HG03097 (cell line): ENCODE results near the gene PWP1.
"Not testable (repeated sequence)": the region's sequence is repeated elsewhere in the genome, so short reads cannot be mapped to it uniquely, and the experiment has no call there.

Experiments used
- ATAC-seq: cut with Tn5 transposase; IDR thresholded peaks from one replicate; pipeline ENCODE4 v1.9.1; 2021; ENCODE audit not compliant: unreplicated experiment, low FRiP score

Gene PWP1

DNA sequence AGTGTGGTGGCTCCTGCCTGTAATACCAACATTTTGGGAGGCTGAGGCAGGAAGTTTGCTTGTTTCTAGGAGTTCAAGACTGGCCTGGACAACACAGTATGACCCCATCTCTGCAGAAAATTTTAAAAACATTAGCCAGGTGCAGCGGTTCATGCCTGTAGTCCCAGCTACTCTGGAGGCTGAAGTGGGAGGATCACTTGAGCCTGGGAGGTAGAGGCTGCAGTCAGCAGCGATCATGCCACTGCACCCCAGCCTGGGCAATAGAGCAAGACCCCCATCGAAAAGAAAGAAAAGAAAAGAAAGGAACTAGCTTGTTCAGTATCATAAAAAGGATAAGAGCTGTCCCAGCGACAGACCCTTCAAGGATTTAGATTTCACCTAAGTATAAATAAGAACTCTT is 18.1 kb upstream of the PWP1 start:
- ATAC-seq: no peak

DNA sequence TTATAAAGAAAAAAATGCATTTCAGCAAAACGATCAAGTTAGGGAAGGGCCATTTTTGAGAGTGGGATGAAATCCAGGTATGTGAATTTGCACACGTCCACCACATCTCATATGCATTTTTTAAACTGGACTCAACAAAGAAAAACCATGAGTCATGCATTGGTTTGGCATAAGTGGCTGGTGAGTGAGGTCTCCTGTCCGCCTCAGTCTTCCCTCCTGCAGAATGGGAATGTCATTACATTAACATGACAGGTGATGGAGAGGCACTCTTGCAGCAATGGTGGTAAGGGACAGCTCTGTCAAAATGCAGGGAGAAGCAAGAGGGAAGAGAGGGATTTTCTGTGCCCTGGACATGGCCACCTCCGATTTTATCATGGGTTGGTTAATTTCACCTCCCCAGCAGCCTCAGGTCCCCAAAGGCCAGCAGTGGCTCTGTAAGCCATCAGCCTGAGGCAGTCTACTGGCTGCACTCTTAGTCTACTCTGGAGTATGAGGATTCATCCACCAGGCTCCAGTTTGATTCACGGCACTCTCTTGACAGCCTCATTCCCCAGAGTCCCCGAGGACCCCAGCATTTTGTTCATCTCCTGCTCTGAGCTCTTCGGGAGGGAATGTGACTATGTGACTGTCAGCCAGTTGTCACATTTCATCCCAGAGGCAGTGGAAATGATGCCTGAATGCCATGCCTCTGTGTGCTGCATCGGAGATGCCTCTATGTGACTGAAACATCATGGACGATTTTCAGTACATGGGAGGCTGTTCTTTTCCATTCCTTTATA is 17.1 kb upstream of the PWP1 start:
- no peak for ATAC-seq

DNA sequence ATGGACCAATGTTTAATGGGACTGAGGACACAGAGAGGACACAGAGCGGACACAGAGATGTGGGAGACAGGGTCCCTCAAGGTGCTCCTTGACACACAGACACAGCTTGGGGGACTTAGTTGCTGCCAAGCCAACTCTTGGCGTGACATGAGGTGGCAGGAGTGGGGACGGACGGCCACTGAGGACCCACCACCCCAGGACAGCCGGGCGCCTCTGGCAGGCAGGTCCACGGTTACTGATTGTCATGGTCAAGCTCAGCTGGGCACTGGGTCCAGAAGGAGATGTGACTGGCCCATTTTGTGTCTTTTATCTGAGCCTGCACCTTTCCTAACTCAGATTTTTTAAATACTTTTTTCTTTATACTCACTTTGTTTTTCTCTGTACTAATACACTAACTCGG is 15.7 kb upstream of the PWP1 start:
- no peak for ATAC-seq

DNA sequence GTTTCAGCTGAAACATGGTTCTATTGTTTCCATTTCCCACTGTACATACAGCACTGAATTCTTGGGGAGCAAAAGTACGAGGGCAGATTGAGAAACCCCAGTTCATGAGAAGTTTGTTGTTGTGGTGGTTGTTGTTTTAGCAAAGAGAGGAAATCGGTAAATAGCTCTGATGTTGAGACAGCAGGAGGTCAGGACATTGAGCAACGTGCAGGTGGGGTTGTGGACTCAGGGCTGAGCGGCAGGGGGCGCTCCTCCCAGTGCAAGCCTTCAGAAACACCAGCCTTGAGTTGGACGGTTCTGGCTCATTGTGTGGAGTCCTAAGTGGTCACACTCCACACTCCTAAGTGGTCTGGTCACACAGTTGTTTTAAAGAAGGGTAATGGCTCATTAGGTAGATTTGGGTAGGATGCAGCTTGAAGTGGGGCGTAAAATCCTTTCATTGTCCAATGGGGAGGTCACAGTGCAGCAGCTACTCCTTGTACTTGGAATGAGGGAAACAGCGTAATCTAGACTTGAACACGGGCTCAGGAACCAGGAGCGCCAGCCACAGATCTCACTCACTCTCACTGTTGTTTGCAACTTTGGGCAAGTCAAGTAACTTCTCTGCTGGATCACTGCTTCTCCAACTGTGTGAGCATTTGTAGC is 14.5 kb upstream of the PWP1 start:
- no peak for ATAC-seq

DNA sequence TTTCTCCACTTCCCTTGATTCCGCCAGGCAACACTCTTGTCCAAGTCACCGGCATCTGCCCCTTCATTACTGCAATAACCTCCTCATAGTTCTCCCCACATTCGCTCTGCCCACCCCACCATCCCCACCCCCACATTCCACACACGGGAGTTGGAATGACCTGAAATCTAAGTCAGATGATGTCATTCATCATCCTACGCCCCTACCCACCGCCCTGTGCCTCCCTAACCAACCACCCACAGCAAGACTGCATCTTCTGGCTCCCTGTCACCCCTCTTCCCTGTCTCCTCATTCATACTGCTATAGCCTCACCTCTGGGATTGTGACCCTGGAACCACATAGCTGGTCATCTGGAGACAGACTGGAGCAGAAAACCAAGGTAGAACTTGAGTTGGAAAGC is 7.9 kb upstream of the PWP1 start:
- ATAC-seq: no peak

DNA sequence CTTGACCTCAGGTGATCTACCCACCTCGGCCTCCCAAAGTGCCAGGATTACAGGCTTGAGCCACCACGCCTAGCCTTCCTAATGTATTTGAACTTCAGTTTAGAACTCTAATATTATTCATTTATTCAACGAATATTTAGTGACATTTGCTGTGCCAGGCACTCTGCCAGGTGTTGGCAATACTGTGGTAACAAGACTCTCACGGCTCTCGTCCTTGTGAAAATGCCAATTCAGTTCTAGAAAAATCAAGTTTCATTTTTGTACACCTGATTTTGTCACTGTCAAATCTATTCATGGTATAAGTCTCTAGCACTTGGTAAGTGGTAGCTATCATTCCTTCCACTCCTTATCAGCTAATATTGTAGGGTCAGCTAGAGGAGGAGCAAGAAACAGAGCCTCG is 6.3 kb upstream of the PWP1 start:
- no peak for ATAC-seq

DNA sequence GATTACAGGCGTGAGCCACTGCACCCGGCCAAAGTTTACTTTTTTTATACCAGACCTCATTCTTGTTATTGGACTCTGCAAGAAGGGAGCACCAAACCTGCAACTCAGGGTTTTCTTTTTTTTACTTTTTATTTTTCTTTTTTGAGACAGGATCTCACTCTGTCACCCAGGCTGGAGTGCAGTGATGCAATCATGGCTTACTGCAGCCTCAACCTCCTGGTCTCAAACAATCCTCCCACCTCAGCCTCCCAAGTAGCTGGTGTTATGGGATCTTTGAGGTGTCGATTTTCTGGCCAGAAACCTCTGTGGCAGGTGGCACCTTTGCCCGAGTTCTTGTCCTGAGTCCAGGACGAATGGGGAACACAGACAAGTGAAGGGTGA is 4.2 kb upstream of the PWP1 start:
- no peak for ATAC-seq

DNA sequence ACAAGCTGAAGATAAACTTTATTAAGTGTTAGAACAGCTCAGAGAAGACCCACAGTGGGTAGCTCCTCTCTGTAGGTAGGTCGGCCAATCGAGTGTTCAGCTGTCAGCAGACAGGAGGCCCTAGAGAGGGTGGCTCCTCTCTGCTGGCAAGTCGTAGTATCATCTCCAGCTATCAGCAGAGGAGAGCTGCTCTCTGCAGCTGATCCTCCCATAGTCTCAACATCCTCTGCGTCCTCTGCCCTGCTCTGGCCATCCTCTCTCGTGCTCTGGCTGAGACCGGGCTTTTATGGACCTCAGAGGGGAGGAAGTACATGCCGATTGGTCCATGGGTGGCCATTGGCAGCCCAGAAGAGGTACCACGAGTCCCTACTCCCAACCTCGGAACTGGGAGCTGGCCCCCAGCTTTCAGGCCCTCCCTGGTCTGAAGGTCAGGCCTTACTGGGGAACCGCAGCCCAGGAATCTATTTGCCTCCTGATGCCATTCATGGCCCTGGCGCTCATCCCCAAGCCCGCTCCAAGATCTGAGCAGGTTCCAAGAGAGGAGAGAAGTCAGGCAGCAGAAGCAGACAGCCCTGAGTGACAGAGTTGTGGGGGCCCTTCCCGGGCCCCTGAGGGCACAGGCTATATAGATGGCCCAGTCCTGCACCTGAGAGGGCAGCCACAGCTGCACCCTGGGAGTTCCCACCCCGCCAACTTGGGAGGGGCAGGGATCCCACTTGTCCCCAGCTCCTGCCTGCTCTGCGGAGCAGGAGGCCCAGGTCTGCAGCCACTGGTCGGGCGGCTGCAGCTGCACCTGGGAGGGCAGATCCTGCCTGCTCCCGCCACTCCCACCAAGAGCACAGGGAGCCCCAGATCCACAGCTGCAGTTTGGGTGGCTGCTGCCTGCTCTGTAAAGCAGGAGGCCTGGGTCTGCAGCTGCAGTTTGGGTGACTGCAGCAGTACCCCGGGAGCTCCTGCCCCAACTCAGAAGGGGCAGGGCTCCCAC is 3.5 kb upstream of the PWP1 start:
- no peak for ATAC-seq

DNA sequence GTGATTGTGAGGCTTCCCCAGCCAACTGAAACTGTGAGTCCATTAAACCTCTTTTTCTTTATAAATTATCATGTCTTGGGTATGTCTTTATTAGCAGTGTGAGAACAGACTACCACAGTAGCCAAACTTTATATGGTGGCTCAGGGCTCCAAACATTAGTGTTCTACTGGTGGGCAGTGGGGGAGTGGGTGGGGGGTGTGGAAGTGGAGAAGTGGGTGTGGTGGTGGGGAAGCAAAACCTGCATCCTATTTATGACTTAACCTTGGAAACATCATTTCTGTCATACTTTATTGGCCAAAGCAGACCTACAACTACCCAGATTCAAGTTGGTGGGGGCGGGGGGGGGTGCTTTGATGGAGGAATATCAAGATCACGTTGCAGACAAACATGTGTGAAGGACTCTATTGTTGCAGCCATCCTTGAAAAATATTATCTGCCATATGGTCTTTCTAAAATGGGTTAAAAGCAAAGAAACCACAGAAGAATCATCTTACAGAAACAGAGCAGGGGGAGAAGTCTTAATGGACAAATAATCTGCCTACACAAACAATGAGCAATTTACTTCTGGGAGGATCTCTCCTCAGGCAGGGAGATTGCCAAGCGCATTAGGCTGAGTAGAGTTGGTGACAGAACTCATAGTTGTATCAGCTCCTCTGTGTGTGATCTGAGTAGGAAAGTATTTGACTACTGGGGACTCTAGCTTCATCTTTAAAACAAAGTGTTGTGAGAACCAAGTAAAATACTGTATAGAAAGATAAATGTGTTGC is 1.4 kb upstream of the PWP1 start:
- ATAC-seq: no peak

DNA sequence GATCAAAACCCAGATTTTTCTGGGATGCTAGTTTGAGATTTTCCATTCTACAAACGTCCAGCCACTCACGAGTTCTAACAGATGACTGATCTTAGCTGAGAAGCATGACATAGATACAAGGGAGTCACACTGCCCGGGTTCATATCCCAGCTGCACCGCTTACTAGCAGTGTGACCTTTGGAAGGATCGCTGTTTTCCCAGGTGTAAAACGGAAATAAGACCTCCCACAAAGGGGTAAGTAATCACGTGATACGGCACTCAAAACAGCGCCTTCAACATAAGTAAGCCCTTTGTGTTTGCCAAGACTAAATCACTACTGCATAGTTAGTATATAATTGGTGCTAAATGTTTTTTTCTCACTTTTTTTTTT is 624 bp upstream of the PWP1 start:
- ATAC-seq: no peak

DNA sequence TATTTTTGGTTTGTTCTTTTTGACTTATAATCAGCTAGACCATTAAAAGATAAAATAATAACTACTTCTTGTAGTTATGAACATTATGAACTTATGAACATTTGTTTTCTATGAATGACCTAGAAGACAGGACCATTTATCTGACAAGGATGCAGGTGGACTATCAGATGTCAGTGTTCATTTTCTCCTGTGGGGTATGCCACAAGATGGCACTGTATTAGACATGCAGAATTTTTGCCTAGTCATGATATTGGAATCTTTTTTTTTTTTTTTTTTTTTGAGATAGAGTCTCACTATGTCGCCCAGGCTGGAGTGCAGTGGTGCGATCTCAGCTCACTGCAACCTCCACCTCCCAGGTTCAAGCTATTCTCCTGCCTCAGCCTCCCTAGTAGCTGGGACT is 10.2 kb downstream of the PWP1 start:
- not testable (repeated sequence) for ATAC-seq

DNA sequence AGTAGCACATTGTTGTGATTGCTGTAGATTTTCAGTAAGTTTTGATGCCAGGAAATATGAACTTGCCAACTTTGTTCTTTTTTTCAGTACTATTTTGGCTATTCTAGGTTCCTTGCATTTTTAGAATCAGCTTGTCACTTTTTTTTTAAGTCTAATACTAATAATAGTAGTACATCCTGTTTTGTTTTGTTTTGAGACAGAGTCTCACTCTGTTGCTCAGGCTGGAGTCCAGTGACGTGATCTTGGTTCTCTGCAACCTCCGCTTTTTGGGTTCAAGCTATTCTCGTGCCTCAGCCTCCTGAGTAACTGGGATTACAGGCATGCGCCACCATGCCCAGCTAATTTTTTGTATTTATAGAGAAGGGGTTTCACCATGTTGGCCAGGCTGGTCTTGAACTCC is 16.5 kb downstream of the PWP1 start:
- no peak for ATAC-seq

DNA sequence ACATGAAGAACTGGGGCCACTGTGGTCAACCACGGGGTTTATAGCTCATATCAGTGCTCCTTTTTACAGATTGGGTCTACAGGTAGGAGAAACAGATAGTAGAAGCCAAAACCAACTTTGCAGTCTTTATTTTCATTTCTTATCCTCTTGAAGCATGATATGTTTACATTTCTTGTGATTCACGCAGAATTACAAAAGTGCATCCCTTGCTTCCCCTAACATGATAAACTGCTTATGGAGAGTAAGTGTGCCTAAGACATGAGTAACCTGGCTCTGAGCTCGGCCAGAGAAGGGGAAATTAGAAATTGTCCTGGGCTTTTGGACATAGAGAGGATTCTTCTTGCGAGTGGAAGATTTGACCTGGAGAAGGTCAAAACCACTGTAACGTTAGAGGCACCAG is 18.4 kb downstream of the PWP1 start:
- no peak for ATAC-seq

DNA sequence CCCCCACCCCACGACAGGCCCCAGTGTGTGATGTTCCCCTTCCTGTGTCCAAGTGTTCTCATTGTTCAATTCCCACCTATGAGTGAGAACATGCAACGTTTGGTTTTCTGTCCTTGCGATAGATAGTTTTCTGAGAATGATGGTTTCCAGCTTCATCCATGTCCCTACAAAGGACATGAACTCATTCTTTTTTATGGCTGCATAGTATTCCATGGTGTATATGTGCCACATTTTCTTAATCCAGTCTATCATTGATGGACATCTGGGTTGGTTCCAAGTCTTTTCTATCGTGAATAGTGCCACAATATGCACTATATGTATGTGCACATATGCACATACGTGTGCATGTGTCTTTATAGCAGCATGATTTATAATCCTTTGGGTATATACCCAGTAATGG is 19.9 kb downstream of the PWP1 start:
- not testable (repeated sequence) for ATAC-seq

DNA sequence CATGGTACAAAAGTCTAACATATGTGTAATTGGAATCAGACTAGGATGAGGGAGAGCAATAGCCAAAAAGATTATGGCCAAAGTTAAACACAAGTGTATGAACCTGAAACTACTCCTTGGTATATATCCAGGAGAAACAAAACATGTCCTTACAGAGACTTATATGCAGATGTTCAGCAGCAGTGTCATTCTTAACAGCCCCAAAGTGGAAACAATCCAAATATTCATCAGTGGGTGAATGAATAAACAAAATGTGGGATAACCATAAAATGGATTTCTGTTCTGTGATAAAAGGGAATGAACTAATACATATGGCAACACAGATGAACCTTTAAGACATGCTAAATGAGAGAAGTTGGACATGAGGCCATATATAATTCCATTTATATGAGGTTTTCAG is 30.2 kb downstream of the PWP1 start:
- no peak for ATAC-seq

DNA sequence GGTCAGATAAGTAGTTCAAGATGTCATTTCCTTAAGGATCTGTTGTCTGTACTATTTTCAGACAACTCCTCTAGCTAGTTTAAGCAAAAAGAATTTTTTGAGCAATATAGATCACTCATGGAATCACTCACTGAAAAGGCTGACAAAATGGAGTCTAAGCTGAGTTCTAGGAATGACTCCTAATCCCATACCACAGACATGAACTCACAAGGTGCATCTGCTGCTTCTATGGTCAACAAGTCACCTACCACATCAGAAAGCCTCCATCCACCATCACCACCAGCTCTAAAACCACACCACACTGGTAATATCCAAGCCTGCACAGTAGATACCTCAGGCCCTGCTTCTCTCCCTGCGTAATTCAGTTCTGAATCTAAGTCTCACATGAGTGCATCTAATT is 33.0 kb downstream of the PWP1 start:
- ATAC-seq: no peak

DNA sequence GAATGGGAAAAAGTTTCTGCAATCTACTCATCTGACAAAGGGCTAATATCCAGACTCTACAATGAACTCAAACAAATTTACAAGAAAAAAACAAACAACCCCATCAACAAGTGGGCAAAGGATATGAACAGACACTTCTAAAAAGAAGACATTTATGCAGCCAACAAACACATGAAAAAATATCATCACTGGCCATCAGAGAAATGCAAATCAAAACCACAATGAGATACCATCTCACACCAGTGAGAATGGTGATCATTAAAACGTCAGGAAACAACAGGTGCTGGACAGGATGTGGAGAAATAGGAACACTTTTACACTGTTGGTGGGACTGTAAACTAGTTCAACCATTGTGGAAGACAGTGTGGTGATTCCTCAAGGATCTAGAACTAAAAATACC is 41.7 kb downstream of the PWP1 start:
- not testable (repeated sequence) for ATAC-seq

DNA sequence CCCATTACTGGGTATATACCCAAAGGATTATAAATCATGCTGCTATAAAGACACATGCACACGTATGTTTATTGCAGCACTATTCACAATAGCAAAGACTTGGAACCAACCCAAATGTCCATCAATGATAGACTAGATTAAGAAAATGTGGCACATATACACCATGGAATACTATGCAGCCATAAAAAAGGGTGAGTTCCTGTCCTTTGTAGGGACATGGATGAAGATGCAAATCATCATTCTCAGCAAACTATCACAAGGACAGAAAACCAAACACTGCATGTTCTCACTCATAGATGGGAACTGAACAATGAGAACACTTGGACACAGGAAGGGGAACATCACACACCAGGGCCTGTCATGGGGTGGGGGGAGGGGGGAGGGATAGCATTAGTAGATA is 42.1 kb downstream of the PWP1 start:
- not testable (repeated sequence) for ATAC-seq

DNA sequence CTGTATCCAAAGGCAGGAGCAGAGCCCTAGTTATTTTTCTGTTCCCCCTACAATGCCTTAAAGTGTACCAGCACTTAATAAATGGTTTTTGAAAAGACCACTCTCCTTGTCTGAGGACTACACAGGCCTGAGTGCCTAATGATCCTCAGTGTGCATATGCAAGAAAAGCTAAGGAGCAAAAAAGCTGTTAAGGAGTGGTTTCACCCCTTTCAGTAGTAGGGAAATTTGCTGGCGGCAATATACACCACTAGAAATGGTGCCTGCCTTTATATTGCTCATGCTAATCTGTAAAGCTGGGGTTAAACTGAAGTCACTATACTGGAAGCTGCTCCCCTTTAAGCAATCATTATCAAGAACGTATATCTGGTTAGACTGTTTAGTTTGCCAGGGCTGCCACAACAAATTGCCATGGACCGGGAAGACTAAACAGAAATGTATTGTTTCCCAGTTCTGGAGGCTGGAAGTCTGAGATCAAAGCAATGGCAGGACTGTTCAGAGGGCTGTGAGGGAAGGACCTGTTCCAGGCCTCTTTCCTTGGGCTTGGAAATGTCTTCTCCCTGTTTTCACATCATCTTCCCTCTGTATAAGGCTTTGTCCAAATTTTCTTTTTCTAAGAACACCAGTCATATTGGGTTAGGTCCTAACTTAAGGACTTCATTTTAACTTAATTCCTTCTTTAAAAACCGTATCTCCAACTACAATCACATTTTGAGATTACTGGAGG is 45.2 kb downstream of the PWP1 start:
- ATAC-seq: no peak

DNA sequence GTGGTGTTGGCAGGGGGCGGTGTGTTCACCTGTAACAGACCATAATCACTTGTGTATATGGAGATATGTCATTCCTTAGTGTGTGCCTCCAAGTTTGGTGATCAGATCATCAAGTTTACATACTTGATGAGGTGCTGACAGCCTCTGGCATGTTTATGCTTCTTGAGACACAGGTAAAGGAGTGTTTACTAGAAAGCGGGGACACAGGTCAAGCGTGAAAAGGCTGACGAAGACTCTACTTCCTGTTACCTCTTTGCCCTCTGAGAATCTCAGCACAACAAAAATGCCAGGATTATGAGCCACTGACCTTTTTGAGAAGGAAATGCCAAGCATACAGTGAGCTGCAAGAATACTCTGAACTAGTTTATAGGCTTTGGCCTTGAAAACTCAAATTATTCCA is 45.8 kb downstream of the PWP1 start:
- no peak for ATAC-seq
